Hepatocyte (in vitro differentiated cells): Measurements from ENCODE around the gene PRKAR2A.

Experiments used
- EZH2 ChIP-seq: fragments of 200-600 bp; sonication (generic); IDR thresholded peaks from 2 replicates; pipeline ENCODE4 v1.6.1; 2016; ENCODE audit warnings: antibody characterized with exemption, mild to moderate bottlenecking, borderline replicate concordance
- EZH2phosphoT487 ChIP-seq: fragments of 200-600 bp; sonication (generic); IDR thresholded peaks from one replicate; pipeline ENCODE4 v1.6.1; 2018; ENCODE audit warnings: antibody characterized with exemption, mild to moderate bottlenecking, low read depth, moderate library complexity; ENCODE audit not compliant: unreplicated experiment, severe bottlenecking
- TF ChIP-seq, protein P1 (sequence below): fragments of 200-600 bp; sonication (generic); IDR thresholded peaks from 2 replicates; pipeline ENCODE4 v1.5.1; 2016; ENCODE audit warnings: antibody characterized with exemption, mild to moderate bottlenecking; ENCODE audit not compliant: poor library complexity

- TF ChIP-seq, protein P1, sequence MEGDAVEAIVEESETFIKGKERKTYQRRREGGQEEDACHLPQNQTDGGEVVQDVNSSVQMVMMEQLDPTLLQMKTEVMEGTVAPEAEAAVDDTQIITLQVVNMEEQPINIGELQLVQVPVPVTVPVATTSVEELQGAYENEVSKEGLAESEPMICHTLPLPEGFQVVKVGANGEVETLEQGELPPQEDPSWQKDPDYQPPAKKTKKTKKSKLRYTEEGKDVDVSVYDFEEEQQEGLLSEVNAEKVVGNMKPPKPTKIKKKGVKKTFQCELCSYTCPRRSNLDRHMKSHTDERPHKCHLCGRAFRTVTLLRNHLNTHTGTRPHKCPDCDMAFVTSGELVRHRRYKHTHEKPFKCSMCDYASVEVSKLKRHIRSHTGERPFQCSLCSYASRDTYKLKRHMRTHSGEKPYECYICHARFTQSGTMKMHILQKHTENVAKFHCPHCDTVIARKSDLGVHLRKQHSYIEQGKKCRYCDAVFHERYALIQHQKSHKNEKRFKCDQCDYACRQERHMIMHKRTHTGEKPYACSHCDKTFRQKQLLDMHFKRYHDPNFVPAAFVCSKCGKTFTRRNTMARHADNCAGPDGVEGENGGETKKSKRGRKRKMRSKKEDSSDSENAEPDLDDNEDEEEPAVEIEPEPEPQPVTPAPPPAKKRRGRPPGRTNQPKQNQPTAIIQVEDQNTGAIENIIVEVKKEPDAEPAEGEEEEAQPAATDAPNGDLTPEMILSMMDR: no peak
- TF ChIP-seq EZH2phosphoT487: no peak
- TF ChIP-seq EZH2: no peak
Measured at GRCh38 chr3:48863122-48863521, 15.4 kb upstream of the PRKAR2A start.
